Fibroblast of gingiva (primary cell): ENCODE results near the gene PLA2G1B.
A peak's percentile ranks its signal among the peaks of the same experiment; 100 is the strongest.
"Not testable (repeated sequence)": the region's sequence is repeated elsewhere in the genome, so short reads cannot be mapped to it uniquely, and the experiment has no call there.

ENCODE experiments used
- DNase-seq: peaks from one replicate; pipeline ENCODE4 v3.0.0-alpha.2; 2011; ENCODE audit warnings: low read depth

Gene PLA2G1B

GRCh38 chr12:120358412-120359100 is 31.0 kb upstream of the PLA2G1B start:
- DNase-seq = no peak

GRCh38 chr12:120357104-120357503 is 29.5 kb upstream of the PLA2G1B start:
- DNase-seq = no peak

GRCh38 chr12:120356567-120357030 is 29.0 kb upstream of the PLA2G1B start:
- DNase-seq = peak; percentile 63

GRCh38 chr12:120353556-120354317 is 26.2 kb upstream of the PLA2G1B start:
- DNase-seq = no peak

- DNase-seq = no peak
Measured at GRCh38 chr12:120353136-120353535, 25.6 kb upstream of the PLA2G1B start.

- DNase-seq = no peak
Measured at GRCh38 chr12:120352117-120352516, 24.5 kb upstream of the PLA2G1B start.

GRCh38 chr12:120350576-120351350 is 23.2 kb upstream of the PLA2G1B start:
- DNase-seq = no peak

- no peak for DNase-seq
Measured at GRCh38 chr12:120347766-120348165, 20.2 kb upstream of the PLA2G1B start.

GRCh38 chr12:120346681-120347080 is 19.1 kb upstream of the PLA2G1B start:
- no peak for DNase-seq

GRCh38 chr12:120346031-120346430 is 18.5 kb upstream of the PLA2G1B start:
- no peak for DNase-seq

GRCh38 chr12:120343692-120344091 is 16.1 kb upstream of the PLA2G1B start:
- no peak for DNase-seq

GRCh38 chr12:120343039-120343537 is 15.5 kb upstream of the PLA2G1B start:
- no peak for DNase-seq

- DNase-seq = no peak
Measured at GRCh38 chr12:120342175-120343038, 14.8 kb upstream of the PLA2G1B start.

- no peak for DNase-seq
Measured at GRCh38 chr12:120339256-120339655, 11.7 kb upstream of the PLA2G1B start.

GRCh38 chr12:120337730-120338129 is 10.2 kb upstream of the PLA2G1B start:
- DNase-seq = no peak

GRCh38 chr12:120336392-120336791 is 8.8 kb upstream of the PLA2G1B start:
- not testable (repeated sequence) for DNase-seq

- not testable (repeated sequence) for DNase-seq
Measured at GRCh38 chr12:120335447-120335846, 7.9 kb upstream of the PLA2G1B start.

GRCh38 chr12:120332523-120332922 is 4.9 kb upstream of the PLA2G1B start:
- no peak for DNase-seq

- DNase-seq = no peak
Measured at GRCh38 chr12:120332041-120332440, 4.5 kb upstream of the PLA2G1B start.

GRCh38 chr12:120331390-120331789 is 3.8 kb upstream of the PLA2G1B start:
- DNase-seq = no peak

GRCh38 chr12:120328228-120328627 is 649 bp upstream of the PLA2G1B start:
- no peak for DNase-seq
